OCI-LY3 (cell line): ENCODE data around the gene LRRC61.

Source experiments
- H2AFZ ChIP-seq: fragments of 200-600, 300-600 bp; shearing (Covaris generic); 2 replicates; pipeline ENCODE4 v1.6.0; 2014; ENCODE audit warnings: antibody characterized with exemption, low read depth, low read length
- H3K27ac ChIP-seq: fragments of 200-600, 300-600 bp; sonication (generic); 2 replicates; pipeline ENCODE4 v1.5.1; 2014; ENCODE audit warnings: mild to moderate bottlenecking, low read length, moderate library complexity, mixed read lengths
- H3K27me3 ChIP-seq: fragments of 200-600, 300-600 bp; sonication (generic); 2 replicates; pipeline ENCODE4 v1.6.1; 2014; ENCODE audit warnings: low read depth, low read length, mixed read lengths
- H3K36me3 ChIP-seq: fragments of 200-600, 300-600 bp; sonication (generic); replicated peaks from 2 replicates; pipeline ENCODE3; 2014; ENCODE audit warnings: low read depth, low read length, mixed read lengths
- H3K4me1 ChIP-seq: fragments of 300-600, 200-600 bp; sonication (generic); 2 replicates; pipeline ENCODE4 v1.6.1; 2014; ENCODE audit warnings: low read length, mixed read lengths
- H3K4me2 ChIP-seq: fragments of 200-600, 300-600 bp; sonication (generic); 2 replicates; pipeline ENCODE4 v1.6.1; 2014; ENCODE audit warnings: low read length, mixed read lengths
- H3K4me3 ChIP-seq: fragments of 300-600, 200-600 bp; sonication (generic); 2 replicates; pipeline ENCODE4 v1.5.1; 2014; ENCODE audit warnings: antibody characterized with exemption, mild to moderate bottlenecking, low read length, moderate library complexity
- H3K79me2 ChIP-seq: fragments of 300-600, 200-600 bp; shearing (Covaris generic); 2 replicates; pipeline ENCODE4 v1.6.1; 2014; ENCODE audit warnings: mild to moderate bottlenecking, low read length, mixed read lengths
- H3K9ac ChIP-seq: fragments of 300-600, 200-600 bp; shearing (Covaris generic); 2 replicates; pipeline ENCODE4 v1.6.0; 2014; ENCODE audit warnings: mild to moderate bottlenecking, low read length, moderate library complexity
- H3K9me3 ChIP-seq: fragments of 200-600, 300-600 bp; shearing (Covaris generic); 2 replicates; pipeline ENCODE4 v1.6.1; 2014; ENCODE audit warnings: low read length, mixed read lengths; ENCODE audit not compliant: insufficient read depth
- H4K20me1 ChIP-seq: fragments of 200-600, 300-600 bp; sonication (generic); 2 replicates; pipeline ENCODE4 v1.6.1; 2016; ENCODE audit warnings: low read length, mixed read lengths; ENCODE audit not compliant: insufficient read depth
- EZH2phosphoT487 ChIP-seq: fragments of 200-600 bp; shearing (Covaris generic); IDR thresholded peaks from 2 replicates; pipeline ENCODE4 v1.6.1; 2018; ENCODE audit warnings: antibody characterized with exemption, mixed run types, low read depth
- TF ChIP-seq, protein P1 (sequence below): fragments of 200-600, 300-600 bp; sonication (generic); IDR thresholded peaks from 2 replicates; pipeline ENCODE4 v1.5.1; 2014; ENCODE audit warnings: antibody characterized with exemption, low read length, low read depth

The LRRC61 gene

DNA sequence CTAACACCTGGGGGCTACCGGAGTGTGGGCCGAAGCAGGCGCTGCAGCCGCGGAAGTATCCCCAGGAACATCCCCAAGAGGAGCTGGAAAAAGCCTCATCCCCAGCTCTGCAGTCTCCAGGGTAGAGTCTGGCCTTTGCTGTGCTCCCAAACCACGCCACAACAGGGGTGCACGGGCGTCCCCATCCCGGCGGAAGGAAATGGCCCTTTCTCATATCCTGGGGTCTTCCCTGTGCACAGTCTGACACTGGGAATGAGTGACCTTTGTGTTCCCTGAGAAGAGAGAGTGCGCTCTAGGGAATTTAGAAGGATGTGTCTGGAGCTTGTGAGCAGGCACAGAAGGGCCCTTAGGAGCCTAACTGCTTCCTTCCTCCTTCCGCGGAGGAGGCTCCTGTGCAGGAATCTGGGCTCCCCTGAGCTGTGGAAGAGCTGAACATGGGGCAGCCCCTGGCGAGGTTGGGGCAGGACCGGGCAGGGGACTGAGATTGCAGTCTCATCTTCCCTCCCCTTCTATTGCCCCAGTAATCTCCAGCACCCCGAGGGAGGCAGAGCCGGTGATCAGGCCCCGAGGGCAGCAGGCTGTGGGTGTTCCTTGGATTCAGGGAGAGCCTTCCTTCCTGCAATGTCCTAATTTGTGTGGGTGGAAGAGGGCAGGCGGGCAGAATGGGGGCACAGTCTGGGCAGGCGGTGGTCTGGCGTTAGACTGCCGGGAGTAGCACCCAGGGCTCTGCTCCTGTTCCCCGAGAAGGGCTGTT lies 46.8 kb downstream of the LRRC61 start:
- H3K4me3 ChIP-seq, result peak overlapping the region; percentile 92
- TF ChIP-seq, protein P1, sequence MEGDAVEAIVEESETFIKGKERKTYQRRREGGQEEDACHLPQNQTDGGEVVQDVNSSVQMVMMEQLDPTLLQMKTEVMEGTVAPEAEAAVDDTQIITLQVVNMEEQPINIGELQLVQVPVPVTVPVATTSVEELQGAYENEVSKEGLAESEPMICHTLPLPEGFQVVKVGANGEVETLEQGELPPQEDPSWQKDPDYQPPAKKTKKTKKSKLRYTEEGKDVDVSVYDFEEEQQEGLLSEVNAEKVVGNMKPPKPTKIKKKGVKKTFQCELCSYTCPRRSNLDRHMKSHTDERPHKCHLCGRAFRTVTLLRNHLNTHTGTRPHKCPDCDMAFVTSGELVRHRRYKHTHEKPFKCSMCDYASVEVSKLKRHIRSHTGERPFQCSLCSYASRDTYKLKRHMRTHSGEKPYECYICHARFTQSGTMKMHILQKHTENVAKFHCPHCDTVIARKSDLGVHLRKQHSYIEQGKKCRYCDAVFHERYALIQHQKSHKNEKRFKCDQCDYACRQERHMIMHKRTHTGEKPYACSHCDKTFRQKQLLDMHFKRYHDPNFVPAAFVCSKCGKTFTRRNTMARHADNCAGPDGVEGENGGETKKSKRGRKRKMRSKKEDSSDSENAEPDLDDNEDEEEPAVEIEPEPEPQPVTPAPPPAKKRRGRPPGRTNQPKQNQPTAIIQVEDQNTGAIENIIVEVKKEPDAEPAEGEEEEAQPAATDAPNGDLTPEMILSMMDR, result no peak
- TF ChIP-seq EZH2phosphoT487, result no peak
- H2AFZ ChIP-seq, result no peak overlapping the region
- H3K9me3 ChIP-seq, result no peaks in the 10 kb centered on the region
- peak overlapping the region; percentile 98 for H3K4me2 ChIP-seq
- H3K79me2 ChIP-seq, result peaks cover 70% of the 10 kb centered on the region
- H3K27ac ChIP-seq, result peak overlapping the region; percentile 93
- no peaks in the 10 kb centered on the region for H3K27me3 ChIP-seq
- peaks cover 50% of the 10 kb centered on the region for H4K20me1 ChIP-seq
- H3K4me1 ChIP-seq, result peaks cover 56% of the 10 kb centered on the region
- peaks cover 53% of the 10 kb centered on the region for H3K36me3 ChIP-seq
- H3K9ac ChIP-seq, result peak overlapping the region; percentile 99

DNA sequence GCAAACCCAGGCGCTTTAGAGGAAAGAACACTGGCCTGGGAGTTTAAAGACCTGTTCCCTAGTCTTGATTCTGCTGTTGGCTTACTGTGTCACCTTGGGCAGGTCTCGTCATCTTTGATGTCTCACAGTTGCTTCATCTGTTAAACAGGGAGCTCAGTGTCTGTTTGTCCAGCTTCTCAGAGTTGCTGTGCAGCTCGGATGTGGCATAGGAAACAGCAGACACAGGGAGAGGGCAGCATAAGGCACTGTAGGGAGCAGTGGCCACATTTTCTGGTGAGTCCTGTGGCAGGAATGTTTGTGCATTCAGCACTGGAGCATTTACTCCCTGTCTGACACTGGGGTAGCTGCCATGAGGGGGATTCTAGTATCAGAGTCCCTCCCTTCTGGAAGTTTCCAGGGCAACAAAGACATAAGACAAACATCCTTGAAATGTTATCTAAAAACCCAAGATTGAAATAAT lies 47.5 kb downstream of the LRRC61 start:
- Histone ChIP-seq H3K4me2 (peak overlapping the region; percentile 98), H3K4me1 (peaks cover 56% of the 10 kb centered on the region), H3K9ac (peak overlapping the region; percentile 99), H3K9me3 (no peaks in the 10 kb centered on the region), H3K79me2 (peaks cover 74% of the 10 kb centered on the region), H3K36me3 (peaks cover 55% of the 10 kb centered on the region), H3K4me3 (peak overlapping the region; percentile 92), H4K20me1 (peaks cover 50% of the 10 kb centered on the region), H3K27me3 (no peaks in the 10 kb centered on the region), H2AFZ (no peak overlapping the region), H3K27ac (peak overlapping the region; percentile 93)
- TF ChIP-seq, protein P1, result no peak
- no peak for TF ChIP-seq EZH2phosphoT487

DNA sequence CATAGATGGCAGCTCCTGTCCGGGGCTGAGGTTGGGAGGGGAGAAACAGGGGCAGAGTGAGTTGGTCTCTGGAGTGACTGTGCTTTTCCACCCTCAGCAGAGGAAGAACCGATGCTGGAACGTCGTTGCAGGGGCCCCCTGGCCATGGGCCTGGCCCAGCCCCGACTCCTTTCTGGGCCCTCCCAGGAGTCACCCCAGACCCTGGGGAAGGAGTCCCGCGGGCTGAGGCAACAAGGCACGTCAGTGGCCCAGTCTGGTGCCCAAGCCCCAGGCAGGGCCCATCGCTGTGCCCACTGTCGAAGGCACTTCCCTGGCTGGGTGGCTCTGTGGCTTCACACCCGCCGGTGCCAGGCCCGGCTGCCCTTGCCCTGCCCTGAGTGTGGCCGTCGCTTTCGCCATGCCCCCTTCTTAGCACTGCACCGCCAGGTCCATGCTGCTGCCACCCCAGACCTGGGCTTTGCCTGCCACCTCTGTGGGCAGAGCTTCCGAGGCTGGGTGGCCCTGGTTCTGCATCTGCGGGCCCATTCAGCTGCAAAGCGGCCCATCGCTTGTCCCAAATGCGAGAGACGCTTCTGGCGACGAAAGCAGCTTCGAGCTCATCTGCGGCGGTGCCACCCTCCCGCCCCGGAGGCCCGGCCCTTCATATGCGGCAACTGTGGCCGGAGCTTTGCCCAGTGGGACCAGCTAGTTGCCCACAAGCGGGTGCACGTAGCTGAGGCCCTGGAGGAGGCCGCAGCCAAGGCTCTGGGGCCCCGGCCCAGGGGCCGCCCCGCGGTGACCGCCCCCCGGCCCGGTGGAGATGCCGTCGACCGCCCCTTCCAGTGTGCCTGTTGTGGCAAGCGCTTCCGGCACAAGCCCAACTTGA lies 48.2 kb downstream of the LRRC61 start:
- H3K4me2 ChIP-seq, result peak overlapping the region; percentile 98
- H3K4me1 ChIP-seq, result peaks cover 56% of the 10 kb centered on the region
- H3K9ac ChIP-seq, result 0 out of 2 replicates have a peak overlapping the region, but pooled peaks have one; percentile 99
- no peak for TF ChIP-seq EZH2phosphoT487
- TF ChIP-seq, protein P1, result no peak
- no peak overlapping the region for H3K4me3 ChIP-seq
- H3K27ac ChIP-seq, result peak overlapping the region; percentile 93; the same call in 1 of the 2 replicates
- H4K20me1 ChIP-seq, result peaks cover 50% of the 10 kb centered on the region
- no peaks in the 10 kb centered on the region for H3K9me3 ChIP-seq
- peaks cover 80% of the 10 kb centered on the region for H3K79me2 ChIP-seq
- peaks cover 55% of the 10 kb centered on the region for H3K36me3 ChIP-seq
- H2AFZ ChIP-seq, result no peak overlapping the region
- no peaks in the 10 kb centered on the region for H3K27me3 ChIP-seq

DNA sequence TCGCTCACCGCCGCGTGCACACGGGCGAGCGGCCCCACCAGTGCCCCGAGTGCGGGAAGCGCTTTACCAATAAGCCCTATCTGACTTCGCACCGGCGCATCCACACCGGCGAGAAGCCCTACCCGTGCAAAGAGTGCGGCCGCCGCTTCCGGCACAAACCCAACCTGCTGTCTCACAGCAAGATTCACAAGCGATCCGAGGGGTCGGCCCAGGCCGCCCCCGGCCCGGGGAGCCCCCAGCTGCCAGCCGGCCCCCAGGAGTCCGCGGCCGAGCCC lies 48.8 kb downstream of the LRRC61 start:
- no peak overlapping the region for H3K4me3 ChIP-seq
- H3K9me3 ChIP-seq, result no peaks in the 10 kb centered on the region
- H2AFZ ChIP-seq, result no peak overlapping the region
- H3K27ac ChIP-seq, result no peak overlapping the region
- no peak overlapping the region for H3K4me2 ChIP-seq
- H3K27me3 ChIP-seq, result no peaks in the 10 kb centered on the region
- peaks cover 50% of the 10 kb centered on the region for H4K20me1 ChIP-seq
- TF ChIP-seq, protein P1, result no peak
- TF ChIP-seq EZH2phosphoT487, result no peak
- peaks cover 55% of the 10 kb centered on the region for H3K36me3 ChIP-seq
- H3K79me2 ChIP-seq, result peaks cover 86% of the 10 kb centered on the region
- H3K9ac ChIP-seq, result no peak overlapping the region
- H3K4me1 ChIP-seq, result peaks cover 57% of the 10 kb centered on the region
